Astrocyte of the spinal cord (primary cell): Measurements from ENCODE around the gene KRTAP10-1.

Experiments
- DNase-seq: peaks from one replicate; pipeline ENCODE4 v3.0.0; 2011; ENCODE audit warnings: low read depth, low spot score
- H3K4me3 ChIP-seq: 2 replicates; pipeline ENCODE4 v1.5.1; 2011; ENCODE audit warnings: low read depth, mild to moderate bottlenecking, low read length, moderate library complexity
- CTCF ChIP-seq: IDR thresholded peaks from 2 replicates; pipeline ENCODE4 v1.5.1; 2012; ENCODE audit warnings: low read depth, mild to moderate bottlenecking, low read length, inconsistent platforms
- in situ Hi-C: cut with HindIII; loops from 2 replicates; pipeline ENCODE4 v1.10.0; 2017; ENCODE audit warnings: low sequenced_read_pairs

The KRTAP10-1 gene

GRCh38 chr21:44521928-44522752, 17.9 kb downstream of the KRTAP10-1 start:
- TF ChIP-seq CTCF: no peak
- in situ Hi-C loops: no loop called here
- DNase-seq: no peak
- H3K4me3 ChIP-seq: no peak overlapping the region

- DNase-seq: no peak
- no peak overlapping the region for H3K4me3 ChIP-seq
- in situ Hi-C loops: no loop called here
- TF ChIP-seq CTCF: no peak
These were observed 18.6 kb downstream of the KRTAP10-1 start for GRCh38 chr21:44521301-44521927.

GRCh38 chr21:44520326-44521300, 19.4 kb downstream of the KRTAP10-1 start:
- TF ChIP-seq CTCF: no peak
- in situ Hi-C loops: no loop called here
- no peak overlapping the region for H3K4me3 ChIP-seq
- DNase-seq: no peak

- H3K4me3 ChIP-seq: no peak overlapping the region
- in situ Hi-C loops: no loop called here
- no peak for DNase-seq
- TF ChIP-seq CTCF: no peak
These were observed 20.4 kb downstream of the KRTAP10-1 start for GRCh38 chr21:44519346-44520325.

GRCh38 chr21:44518686-44519085, 21.3 kb downstream of the KRTAP10-1 start:
- DNase-seq: no peak
- in situ Hi-C loops: no loop called here
- H3K4me3 ChIP-seq: no peak overlapping the region
- no peak for TF ChIP-seq CTCF
